ENCODE data around the gene PLA2G4F.

DNA sequence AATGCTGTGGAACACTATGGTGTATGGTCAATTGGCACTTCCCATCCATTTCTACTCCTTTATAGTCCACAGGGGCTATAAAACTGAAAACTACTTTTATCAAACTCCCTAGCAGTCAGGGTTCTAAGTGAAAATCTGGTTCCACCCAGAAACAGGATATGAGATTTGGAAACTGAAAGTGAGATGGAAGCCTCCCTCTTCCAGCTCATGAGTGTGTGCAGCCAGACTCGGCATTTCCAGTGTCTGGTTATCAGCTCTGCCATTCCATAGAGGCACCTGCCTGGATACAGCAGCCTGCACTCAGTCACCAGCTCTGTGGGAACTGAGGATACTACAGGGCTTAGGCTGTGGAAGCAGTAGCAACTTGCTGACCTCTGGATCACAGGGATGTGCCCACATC is 14.7 kb upstream of the PLA2G4F start:
- no peak for TF ChIP-seq TAF1 (IDR thresholded peaks at IDR 0.05; ENCODE audit: borderline replicate concordance, insufficient read depth, low read length)
- TF ChIP-seq, protein P1, sequence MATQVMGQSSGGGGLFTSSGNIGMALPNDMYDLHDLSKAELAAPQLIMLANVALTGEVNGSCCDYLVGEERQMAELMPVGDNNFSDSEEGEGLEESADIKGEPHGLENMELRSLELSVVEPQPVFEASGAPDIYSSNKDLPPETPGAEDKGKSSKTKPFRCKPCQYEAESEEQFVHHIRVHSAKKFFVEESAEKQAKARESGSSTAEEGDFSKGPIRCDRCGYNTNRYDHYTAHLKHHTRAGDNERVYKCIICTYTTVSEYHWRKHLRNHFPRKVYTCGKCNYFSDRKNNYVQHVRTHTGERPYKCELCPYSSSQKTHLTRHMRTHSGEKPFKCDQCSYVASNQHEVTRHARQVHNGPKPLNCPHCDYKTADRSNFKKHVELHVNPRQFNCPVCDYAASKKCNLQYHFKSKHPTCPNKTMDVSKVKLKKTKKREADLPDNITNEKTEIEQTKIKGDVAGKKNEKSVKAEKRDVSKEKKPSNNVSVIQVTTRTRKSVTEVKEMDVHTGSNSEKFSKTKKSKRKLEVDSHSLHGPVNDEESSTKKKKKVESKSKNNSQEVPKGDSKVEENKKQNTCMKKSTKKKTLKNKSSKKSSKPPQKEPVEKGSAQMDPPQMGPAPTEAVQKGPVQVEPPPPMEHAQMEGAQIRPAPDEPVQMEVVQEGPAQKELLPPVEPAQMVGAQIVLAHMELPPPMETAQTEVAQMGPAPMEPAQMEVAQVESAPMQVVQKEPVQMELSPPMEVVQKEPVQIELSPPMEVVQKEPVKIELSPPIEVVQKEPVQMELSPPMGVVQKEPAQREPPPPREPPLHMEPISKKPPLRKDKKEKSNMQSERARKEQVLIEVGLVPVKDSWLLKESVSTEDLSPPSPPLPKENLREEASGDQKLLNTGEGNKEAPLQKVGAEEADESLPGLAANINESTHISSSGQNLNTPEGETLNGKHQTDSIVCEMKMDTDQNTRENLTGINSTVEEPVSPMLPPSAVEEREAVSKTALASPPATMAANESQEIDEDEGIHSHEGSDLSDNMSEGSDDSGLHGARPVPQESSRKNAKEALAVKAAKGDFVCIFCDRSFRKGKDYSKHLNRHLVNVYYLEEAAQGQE (IDR thresholded peaks at IDR 0.05; ENCODE audit: insufficient read depth in 1 of 2, low read depth in 2 of 2, low read length in 2 of 2): no peak
